NCI-H128 (cell line): ENCODE measurements around the gene FHAD1.
"Not testable (repeated sequence)": the region's sequence is repeated elsewhere in the genome, so short reads cannot be mapped to it uniquely, and the experiment has no call there.

ENCODE experiments used
- DNase-seq: peaks from one replicate; lab custom pipeline; 2025; ENCODE audit not compliant: unreplicated experiment; lab: John Stamatoyannopoulos, UW

The FHAD1 gene

DNA sequence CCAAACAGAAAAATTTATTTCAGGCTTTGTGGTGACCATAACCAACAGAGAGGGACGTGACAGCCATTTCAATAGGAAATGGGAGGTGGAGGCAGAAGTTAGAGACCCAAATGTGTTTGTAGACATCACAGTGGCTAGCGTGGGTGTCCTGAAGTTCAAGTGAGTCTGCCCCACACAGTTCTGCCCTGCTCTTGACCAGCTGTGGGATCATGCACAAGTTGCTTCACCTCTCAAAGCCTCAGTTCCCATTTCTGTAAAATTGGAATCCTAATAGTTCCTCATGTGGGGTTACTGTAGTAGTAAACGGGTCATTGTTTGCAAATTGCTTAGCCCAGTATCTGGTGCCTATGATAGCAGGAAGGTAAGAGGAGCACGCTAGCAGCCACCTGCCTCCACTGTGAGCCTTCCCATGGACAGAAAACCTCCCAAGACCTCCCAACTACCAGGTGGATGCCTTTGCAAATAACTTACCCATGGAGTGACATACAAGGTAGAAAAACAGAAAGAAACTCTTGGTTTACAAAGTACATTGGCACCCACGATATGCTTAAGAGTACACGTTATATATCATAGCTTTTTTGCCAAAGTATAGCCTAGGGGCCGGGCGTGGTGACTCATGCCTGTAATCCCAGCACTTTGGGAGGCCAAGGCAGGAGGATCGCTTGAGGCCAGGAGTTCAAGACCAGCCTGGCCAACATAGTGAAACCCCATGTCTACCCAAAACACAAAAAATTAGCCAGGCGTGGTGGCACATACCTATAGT lies 29.1 kb downstream of the FHAD1 start:
- no peak for DNase-seq

DNA sequence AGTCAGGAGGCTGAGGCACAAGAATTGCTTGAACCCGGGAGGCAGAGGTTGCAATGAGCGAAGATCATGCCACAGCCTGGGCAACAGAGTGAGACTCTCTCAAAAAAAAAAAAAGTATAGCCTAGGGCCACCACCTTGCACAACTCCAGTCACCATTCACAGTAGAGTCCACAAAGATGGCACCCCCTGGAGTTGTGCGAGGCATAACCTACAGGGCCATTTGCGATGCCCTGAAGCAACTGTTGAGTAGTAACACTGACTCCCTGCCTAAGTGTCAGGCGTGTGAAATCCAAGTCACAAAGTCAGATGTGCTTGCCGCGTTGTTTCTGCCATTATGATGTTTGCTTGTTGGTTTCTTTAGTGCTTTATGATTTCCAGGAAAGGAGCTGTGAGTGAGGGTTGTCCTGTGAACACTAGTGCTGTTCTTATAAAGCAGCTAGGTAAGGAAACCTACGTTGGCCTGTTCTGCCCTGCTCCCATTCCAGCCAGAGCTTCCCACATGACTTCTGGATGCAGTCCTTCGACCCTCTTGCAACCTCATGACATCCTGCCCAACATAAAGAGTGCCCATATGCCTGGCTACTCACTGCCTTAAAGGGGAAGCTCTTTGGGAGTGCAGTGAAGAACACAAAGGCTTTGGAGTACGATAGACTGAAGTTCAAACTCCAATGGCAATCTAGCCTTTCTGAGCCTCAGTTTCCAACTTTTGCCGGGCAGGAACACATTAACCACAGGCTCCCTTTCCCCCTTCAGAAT lies 29.8 kb downstream of the FHAD1 start:
- no peak for DNase-seq

DNA sequence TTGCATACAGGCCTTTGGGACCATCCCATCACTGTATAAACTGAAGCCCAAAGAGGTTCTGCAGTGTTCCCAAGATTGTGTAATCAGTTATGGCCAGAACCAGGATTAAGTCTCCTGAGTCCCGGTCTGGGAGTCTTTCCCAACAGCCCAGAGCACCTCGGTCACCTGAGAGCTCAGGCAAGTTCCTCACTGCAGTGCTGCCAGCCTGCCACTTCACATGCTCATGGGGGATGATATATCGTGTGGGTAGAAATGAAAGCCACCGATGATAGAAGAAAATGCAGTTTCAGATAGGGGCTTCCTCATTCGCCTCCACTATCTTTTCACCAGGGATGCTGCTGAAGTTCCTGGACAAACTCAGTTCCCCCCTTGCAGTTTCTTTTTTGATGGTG lies 30.4 kb downstream of the FHAD1 start:
- DNase-seq = no peak

DNA sequence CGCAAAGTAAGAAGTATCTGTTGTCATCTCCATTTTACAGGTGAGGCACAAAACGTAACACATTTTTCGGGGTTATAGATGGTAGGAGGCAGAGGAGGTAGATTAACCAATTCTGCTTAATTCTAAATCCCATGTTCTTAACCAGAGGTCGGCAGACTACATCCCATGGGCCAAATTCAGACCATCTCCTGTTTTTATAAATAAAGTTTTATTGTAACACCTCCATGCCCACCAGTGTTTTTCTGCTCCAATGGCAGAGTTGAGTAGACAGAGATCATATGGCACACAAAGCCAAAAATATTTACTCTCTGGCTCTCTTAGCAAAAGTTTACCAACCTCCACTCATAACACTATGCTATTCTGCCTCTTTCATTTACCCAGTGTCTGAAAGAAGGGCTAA lies 30.9 kb downstream of the FHAD1 start:
- DNase-seq = no peak

DNA sequence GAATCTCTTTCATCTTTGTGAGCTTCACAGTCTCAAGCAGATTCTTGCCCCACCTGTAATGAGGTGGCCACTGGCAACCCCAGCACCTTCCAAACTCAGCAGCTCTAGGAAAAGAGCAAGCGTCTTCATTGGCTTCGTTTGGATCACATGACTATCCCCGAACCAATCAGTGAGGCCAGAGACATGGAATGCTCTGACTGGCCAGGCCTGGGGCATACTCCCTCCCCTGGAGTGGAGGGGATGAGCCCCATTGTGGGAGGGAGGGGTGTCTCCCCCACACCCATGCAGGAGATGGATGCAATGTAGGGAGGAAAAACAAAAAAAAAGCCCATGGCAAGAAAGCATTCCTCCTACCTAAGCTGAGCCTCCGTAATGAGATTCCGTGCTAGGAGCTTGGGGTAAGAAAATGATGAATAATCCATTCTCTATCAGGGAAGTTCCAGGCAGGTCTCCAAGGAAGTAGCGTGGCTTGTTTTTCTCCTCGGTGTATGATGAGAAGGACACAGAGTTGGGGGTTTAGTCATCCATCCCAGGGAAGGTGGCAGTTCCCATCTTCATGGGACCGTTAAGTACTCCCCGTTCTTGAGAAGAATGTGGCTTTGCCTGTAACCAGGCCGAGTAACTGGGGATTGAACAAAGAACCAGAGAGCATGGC lies 32.7 kb downstream of the FHAD1 start:
- DNase-seq = no peak

DNA sequence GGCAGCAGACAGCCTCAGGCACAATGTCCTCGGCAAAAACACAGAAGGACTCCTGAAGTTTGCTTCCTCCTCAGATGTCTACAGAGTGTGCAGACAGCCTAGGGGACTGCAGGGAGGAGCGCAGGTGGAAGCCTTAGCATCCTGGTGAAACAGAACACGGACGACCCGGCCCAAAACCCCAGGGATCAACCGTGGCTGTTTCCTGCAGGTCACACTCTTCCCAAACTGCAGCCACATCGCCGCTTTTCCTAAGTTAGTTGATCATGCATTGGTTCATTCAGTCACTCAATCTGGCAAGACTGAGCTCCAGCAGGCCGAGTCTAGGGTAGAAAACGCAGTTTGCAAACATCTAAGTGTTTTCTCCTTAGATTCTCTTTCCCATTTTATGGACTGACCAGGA lies 33.4 kb downstream of the FHAD1 start:
- no peak for DNase-seq

DNA sequence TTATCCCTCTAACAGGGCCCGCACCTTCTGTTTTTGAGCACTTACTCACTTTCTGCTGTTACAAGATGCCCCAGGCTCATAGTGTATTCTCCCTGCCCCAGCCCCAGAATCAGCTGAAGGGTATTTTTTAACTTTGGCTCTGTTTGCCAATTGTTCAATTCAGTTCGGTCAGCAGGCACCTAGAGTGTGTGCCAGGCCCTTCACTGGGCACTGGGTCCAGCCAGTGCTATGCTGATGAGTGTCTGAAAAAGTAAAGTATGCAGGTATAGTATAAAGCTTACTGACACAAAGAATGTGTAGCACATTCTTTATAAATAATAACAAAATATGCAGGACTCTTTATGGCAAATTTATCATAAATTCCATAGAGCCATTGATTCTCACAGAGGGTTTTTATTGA lies 35.0 kb downstream of the FHAD1 start:
- no peak for DNase-seq

DNA sequence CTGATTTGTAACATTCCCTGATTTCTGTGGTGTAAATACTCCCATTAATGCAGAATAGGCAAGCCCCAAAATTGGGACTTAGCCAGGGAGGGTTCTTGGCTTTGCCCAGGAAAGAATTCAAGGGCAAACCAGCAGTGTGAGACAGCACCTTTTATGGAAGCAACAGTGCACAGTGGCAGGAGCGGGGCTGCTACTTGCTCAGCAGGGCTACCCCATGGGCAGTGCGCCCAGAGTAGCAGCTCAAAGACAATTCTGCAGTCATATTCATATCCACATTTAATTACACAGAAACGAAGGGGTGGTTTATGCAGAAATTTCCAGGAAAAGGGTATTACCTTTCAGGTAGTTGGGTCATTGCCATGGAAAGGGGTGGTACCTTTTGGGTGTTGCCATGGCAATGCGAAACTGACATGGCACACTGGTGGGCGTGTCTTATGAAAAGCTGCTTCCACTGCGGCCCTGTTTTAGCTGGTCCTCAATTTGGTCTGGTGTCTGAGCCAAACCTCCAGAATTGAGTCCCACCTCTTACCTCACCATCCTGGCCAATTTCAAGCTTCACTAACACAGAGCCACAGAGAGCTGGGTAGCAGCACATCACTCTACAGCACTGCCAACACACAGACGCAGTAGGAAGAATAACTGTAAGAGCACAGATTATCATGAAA lies 35.9 kb downstream of the FHAD1 start:
- DNase-seq = no peak

DNA sequence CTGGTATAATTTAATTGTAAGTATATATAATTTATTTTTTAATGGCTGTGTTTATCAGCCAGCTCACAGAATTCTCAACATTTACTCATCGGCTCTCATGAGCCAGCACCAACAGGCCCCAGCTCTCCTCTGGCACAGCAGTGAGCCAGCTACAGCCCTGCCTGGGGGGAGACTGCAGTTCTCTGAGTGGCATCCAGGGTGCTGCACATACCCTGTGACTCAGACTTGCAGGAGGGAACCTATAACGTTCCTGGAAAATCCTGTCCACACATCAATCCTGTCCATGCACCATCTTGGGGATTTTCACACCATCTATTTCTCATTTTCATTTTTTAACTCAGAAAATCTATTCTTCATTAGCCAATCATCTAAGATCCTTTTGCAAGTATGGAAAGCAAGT lies 36.5 kb downstream of the FHAD1 start:
- no peak for DNase-seq

DNA sequence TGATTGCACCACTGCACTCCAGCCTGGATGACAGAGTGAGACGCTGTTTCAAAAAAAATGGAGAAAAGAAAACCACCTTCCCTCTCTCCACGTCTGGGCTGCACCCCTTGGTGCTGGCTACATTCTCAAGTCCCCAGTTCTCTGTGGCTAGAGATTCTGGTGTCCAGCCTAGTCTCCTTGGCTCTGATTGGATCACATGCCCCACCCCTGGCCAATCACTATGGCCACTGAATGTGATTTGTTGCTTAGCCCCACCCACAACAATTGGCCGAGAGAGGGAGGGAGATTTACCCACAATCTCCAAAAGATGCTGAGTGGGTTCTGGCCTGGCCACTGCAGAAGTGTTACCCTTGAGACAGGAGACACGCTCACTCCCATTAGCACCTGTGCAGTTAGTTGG lies 39.4 kb downstream of the FHAD1 start:
- no peak for DNase-seq

DNA sequence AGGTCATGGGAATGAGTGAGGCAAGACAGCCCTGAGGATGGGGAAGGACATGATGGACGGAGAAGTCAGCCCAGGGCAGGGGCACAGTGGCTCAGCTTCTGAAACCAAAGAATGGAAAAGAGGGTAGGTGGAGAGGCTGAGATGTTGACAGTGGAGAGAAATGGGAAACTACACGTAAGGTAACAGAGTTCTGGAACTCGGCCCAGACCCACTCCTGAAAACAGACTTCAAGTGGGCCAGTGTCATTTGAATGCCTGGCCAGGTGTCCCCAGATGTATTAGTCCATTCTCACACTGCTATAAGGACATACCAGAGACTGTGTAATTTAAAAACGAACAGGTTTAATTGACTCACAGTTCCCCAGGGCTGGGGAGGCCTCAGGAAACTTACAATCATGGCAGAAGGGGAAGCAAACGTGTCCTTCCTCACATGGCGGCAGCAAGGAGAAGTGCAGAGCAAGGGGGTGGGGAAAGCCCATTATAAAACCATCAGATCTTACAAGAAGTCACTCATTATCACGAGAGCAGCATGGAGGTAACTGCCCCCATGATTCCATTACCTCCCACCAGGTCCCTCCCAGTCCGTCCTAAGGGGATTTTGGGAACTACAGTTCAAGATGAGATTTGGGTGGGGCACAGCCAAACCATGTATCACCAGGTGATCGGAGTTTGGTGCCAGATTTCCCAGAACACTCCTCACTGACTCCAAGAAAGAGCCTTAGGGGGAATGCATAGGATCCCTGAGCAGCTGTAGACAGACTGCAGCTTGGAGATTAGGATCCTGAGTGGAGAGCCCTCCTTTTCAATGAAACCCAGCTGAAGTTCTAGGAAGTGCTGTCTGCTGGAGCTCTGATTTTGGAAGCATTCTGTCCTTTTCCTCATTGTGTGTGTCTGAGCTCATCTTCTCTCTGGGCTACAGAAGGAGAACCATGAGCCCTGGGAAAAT lies 40.3 kb downstream of the FHAD1 start:
- no peak for DNase-seq

DNA sequence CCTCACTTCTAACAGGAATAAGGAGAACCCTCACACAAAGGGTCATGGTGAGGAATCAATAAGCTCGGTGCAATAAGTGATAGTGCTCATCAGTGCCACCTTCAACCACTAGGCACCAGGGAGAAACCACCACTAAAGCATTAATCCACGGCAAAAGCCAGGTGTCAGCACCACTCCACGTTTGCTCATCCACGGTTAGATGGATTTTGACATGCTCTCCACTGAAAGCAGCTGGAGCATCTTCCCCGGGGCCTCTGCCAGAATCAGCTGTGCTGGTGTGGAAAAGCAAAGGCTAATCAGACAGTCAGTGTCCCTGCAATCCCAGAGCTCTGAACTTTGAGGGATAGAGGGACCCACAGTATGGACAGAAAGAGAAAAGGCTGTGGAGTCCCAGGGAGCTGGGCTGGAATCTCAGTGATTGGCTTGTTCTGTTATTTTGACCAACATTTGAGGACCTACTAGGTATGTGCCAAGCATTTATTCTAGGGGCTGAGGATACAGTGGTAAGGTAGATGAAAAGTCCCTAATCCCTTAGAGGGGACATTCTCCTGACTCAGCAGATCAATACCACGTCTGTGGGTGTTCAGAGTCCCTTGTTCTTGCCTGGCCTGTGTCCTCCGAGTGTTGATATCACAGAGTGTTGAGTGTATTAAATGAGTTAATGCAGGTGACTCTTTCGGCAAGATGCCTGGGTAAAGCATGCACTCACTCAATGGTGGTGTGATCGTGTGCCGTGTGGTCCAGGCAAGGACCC lies 41.3 kb downstream of the FHAD1 start:
- no peak for DNase-seq

DNA sequence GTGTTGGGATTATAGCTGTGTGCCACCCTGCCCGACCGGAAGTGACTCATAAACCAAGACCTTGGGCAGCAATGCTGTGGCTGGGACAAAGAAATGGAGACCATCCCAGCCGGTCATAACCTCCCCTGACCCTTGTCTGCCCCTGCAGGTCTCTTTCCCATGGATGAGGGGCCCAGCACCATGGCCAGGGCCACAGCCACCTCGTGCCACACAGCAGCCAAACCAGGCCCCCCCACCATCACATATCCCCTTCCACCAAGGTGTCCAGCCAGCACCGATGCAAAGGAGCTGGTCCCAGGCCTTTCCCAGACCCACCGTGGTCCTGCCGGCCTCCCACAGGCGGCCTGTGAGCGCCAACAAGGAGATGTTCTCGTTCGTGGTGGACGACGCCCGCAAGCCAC lies 42.2 kb downstream of the FHAD1 start:
- no peak for DNase-seq

DNA sequence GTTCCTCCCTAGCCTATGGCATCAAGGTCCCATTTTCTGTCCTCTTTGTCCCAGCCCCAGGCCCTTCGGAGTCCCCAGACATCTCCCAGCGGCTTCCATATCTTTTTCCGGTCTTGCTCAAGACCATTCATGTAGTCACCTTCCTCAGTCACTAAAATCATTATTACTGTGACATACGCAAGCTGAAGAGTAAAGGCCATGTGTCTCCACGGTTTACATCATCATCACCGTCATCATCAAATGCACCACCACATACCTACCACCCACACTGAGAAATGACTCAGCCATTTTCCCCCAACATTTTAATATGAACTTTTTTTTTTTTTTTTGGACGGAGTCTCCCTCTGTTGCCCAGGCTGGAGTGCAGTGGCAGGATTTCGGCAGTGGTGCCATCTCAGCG lies 43.4 kb downstream of the FHAD1 start:
- no peak for DNase-seq

DNA sequence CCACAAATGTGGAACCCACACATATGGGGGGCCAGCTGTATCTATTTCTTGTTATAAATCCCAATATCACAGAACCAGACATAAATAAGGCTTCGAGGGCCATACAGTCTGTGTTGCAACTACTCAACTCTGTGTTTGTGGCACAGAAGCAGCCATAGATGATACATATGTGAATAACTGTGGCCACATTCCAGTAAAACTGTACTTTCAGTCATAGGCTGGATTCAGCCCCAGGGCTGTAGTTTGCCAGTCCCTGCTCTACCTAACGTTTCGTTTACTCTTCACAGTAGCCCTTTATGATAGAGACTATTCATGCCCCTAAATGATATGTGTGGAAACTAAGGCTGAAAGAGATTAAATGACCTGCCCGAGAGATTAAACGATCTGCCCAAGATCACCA lies 48.7 kb downstream of the FHAD1 start:
- DNase-seq = no peak

DNA sequence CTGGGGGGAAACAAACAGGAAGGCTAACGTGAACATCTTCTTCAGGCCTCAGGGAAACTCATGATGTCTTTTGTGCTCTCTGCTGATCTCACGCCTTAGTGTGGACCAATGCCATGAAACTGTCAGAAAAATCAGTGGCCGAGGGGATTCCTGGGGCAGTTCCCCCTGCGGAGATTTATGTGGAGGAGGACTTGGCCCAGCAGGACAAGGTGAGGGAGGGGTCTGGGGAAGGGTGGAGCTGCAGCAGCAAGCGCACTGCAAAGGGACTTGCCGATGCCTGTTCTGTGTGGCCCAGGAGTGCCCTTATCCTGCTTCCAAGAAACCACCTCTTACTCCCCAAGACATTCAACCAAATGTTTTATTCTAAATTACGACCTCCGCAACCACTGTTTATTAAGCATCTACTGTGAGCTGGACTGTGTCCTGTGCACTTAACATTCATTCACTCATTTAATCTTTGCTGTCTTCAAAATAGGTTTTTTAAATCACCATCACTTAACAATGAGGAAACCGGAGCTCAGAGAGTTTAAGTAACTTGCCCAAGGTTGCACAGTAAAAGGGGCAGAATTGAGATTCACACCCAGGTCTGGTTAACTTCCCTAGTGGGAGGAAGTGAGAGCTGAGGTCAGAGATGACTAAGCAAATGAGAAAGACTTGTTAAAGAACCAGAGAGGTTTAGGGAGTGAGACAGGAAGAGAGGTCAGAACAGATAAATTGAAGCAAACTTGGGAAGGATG lies 49.7 kb downstream of the FHAD1 start:
- no peak for DNase-seq

DNA sequence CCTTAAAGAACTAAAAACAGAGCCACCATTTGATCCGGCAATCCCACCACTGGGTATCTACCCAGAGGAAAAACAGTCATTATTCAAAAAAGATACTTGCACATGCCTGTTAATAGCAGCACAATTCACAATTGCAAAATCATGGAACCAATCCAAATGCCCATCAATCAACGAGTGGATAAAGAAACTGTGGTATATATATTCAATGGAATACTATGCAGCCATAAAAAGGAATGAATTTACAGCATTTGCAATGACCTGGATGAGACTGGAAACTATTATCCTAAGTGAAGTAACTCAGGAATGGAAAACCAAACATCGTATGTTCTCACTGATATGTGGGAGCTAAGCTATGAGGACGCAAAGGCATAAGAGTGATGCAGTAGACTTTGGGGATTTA lies 51.0 kb downstream of the FHAD1 start:
- not testable (repeated sequence) for DNase-seq

DNA sequence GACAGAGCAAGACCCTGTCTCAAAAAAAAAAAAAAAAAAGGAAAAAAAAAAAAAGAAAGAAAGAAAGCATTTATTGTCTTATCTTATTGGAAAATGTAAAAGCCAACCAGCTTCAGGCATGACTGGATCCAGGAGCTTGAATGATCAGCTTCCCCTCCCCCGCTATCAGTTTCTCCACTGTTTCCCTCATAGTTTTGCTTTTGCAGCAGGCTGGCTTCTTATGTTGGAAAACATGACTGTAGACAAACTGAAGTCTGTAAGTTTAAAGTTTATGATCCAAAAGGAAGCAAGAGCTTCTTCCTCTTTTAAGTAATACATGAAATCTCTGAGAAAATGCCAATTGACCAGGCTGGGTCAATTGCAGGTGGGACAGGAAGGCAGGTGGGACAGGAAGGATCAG lies 52.2 kb downstream of the FHAD1 start:
- DNase-seq = no peak

DNA sequence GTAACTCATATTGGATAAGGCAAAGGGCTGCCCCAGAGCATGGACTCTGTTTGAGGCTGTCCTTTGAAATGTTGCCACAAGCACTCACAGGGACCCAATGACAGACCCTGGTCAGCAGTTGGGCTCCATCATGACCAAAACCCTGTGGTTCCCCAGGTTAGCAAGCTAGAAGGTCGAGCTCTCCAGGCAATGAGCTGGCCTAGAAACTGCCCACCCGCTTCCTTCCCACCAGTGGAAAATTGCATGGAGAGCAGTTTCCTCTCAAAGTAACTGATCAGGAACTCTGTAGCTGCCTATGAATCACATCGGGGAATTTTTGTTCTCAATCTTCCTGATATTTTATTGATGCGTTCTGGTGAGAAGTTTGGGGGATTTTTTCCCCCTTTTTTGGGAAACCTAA lies 52.8 kb downstream of the FHAD1 start:
- no peak for DNase-seq
